Sigmoid colon (tissue), 7 donors: Measurements from ENCODE around the gene ZDHHC5. TPM values are rescaled to one million over a fixed set of nuclear protein-coding genes. Genes with fewer than 3 reads are reported as not detected.
"Not testable (repeated sequence)": the region's sequence is repeated elsewhere in the genome, so short reads cannot be mapped to it uniquely, and the experiment has no call there.

Experiments
- DNase-seq: peaks from one replicate; pipeline ENCODE4 v3.0.0-alpha.2; 2019
- H3K27ac ChIP-seq, 4 donors: fragments of 200-600 bp; sonication (generic); one replicate each; pipeline ENCODE4 v1.5.1; 2016 to 2019; ENCODE audit warnings: mild to moderate bottlenecking in 1 of 4
- H3K27me3 ChIP-seq, 3 donors: fragments of 200-600 bp; sonication (generic); one replicate each; pipeline ENCODE4 v1.5.1; 2019; ENCODE audit warnings: mild to moderate bottlenecking in 1 of 3
- H3K36me3 ChIP-seq, 4 donors: fragments of 200-600 bp; sonication (generic); one replicate each; pipeline ENCODE4 v1.5.1; 2016 to 2019
- H3K4me1 ChIP-seq, 4 donors: fragments of 200-600 bp; sonication (generic); one replicate each; pipeline ENCODE4 v1.5.1; 2017 to 2019
- H3K4me3 ChIP-seq, 4 donors: fragments of 200-600 bp; sonication (generic); one replicate each; pipeline ENCODE4 v1.5.1; 2017 to 2019; ENCODE audit warnings: mild to moderate bottlenecking in 2 of 4, moderate library complexity in 1 of 4
- H3K9me3 ChIP-seq, 4 donors: fragments of 200-600 bp in 3 of 4; sonication (generic) in 3 of 4; one replicate each; pipeline versions ENCODE4 v1.5.1 to v1.6.1; 2013 to 2019
- EP300 ChIP-seq, 4 donors: sonication (generic); formaldehyde crosslinking; IDR thresholded peaks; one replicate each; pipeline ENCODE4 v1.6.1; 2017; ENCODE audit warnings: antibody characterized with exemption in 4 of 4
- POLR2A ChIP-seq, 2 donors: fragments of 450-650 bp; IDR thresholded peaks; one replicate each; pipeline ENCODE4 v1.6.1; 2016; ENCODE audit warnings: antibody characterized with exemption in 2 of 2, mild to moderate bottlenecking in 2 of 2, moderate library complexity in 2 of 2
- POLR2AphosphoS5 ChIP-seq, 4 donors: sonication (generic); formaldehyde crosslinking; IDR thresholded peaks; one replicate each; pipeline ENCODE4 v1.6.1; 2017; ENCODE audit warnings: antibody characterized with exemption in 4 of 4
- WGBS, 2 donors: extraction: QIAGEN DNeasy Blood & Tissue Kit; methylation state at CpG; one replicate each; pipeline ENCODE4 v1.1.7; 2013; 5-methylcytosine and 5-hydroxymethylcytosine counted together
- intact Hi-C: fragments of 100-400 bp; cut with DNase I; formaldehyde crosslinking; loops from one replicate; pipeline ENCODE4 v1.15.1; 2023
- polyA plus RNA-seq, 3 donors: library from polyadenylated mRNA; stranded (reverse); fragments of 200-250 nt; gene quantifications; one replicate each; pipeline ENCODE4 v1.2.3, GENCODE V29; 2013
- total RNA-seq, 4 donors: library from RNA; depleted of rRNA; stranded (reverse); fragments of >200 nt; gene quantifications; one replicate each; pipeline ENCODE4 v1.1.0, GENCODE V29; 2016
- TF ChIP-seq, protein P1 (sequence below), 4 experiments: fragments of 450-650 bp in 3 of 4; fragments of 200-600 bp in 1 of 4; IDR thresholded peaks; one replicate each; pipeline ENCODE4 v1.5.1; 2016 to 2019; ENCODE audit warnings: antibody characterized with exemption in 4 of 4, mild to moderate bottlenecking in 3 of 4, moderate library complexity in 2 of 4
- donor health status: healthy with polysubstance abuse.
- donor health status: Bipolar disorder and iron deficiency.
- donor health status: healthy.

Gene ZDHHC5
- total and polyA plus RNA-seq, 7 donors: 13.6 to 42.5 (median 28.0) TPM

DNA sequence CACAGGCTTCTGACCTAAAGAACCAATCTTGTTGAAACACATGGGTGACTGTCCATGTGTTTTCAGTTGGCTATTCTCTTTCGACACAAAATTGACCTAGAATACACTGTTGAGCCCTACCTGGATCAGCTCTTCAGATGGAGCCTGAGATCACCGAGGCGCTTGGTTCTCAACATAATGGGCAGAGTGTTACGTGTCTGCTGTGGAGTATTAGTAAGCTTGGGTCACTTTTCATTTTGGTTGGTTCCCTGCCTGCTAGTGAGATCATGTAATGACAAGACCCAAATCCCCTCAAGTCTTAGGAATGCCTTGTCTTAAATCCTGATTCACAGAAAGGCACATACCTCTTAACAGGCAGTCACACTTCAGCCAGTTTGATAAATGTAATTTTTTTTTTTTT lies 35.4 kb downstream of the ZDHHC5 start:
- Histone ChIP-seq H3K4me3 (no peak overlapping the region), H3K9me3 (no peaks in the 10 kb centered on the region), H3K4me1 (no peaks in the 10 kb centered on the region), H3K27me3 (no peaks in the 10 kb centered on the region), H3K27ac (no peak overlapping the region), H3K36me3 (peaks cover 9 to 69% (median 37%) of the 10 kb centered on the region in 4 donors)
- WGBS, 2 donors: 95 to 97% methylated on average over 4 of the region's 4 CpGs
- TF ChIP-seq EP300 (IDR thresholded peaks at IDR 0.05): no peak
- TF ChIP-seq, protein P1, sequence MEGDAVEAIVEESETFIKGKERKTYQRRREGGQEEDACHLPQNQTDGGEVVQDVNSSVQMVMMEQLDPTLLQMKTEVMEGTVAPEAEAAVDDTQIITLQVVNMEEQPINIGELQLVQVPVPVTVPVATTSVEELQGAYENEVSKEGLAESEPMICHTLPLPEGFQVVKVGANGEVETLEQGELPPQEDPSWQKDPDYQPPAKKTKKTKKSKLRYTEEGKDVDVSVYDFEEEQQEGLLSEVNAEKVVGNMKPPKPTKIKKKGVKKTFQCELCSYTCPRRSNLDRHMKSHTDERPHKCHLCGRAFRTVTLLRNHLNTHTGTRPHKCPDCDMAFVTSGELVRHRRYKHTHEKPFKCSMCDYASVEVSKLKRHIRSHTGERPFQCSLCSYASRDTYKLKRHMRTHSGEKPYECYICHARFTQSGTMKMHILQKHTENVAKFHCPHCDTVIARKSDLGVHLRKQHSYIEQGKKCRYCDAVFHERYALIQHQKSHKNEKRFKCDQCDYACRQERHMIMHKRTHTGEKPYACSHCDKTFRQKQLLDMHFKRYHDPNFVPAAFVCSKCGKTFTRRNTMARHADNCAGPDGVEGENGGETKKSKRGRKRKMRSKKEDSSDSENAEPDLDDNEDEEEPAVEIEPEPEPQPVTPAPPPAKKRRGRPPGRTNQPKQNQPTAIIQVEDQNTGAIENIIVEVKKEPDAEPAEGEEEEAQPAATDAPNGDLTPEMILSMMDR (IDR thresholded peaks at IDR 0.05): no peak
- no peak for TF ChIP-seq POLR2A (IDR thresholded peaks at IDR 0.05)
- TF ChIP-seq POLR2AphosphoS5 (IDR thresholded peaks at IDR 0.05): no peak
- DNase-seq: no peak
- intact Hi-C loops: no loop called here

DNA sequence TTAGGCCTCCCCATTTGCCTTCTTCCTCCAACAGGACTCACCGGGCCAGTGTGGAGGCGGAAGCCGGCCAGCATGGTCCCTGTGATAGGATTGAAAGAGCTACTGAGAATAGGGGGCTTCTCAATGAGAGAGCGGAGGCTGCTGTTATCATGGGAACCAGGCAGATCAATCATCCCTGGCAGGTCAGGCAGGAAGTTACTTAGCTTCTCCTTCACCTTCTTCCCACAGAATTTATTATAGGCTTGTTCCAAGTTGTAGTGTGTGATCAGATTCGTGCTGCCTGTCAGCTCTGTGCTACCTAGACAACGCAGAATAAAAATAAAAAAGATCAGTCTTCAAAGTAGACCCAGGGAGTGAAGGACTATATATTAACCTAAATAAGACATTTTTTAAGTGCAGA lies 37.0 kb downstream of the ZDHHC5 start:
- Histone ChIP-seq H3K9me3 (no peaks in the 10 kb centered on the region), H3K36me3 (peaks cover 0 to 58% (median 21%) of the 10 kb centered on the region in 4 donors), H3K4me1 (peaks cover 0 to 3% (median 0%) of the 10 kb centered on the region in 4 donors), H3K4me3 (no peak overlapping the region), H3K27ac (no peak overlapping the region), H3K27me3 (no peaks in the 10 kb centered on the region)
- TF ChIP-seq POLR2A (IDR thresholded peaks at IDR 0.05): no peak
- no peak for TF ChIP-seq EP300 (IDR thresholded peaks at IDR 0.05)
- TF ChIP-seq POLR2AphosphoS5 (IDR thresholded peaks at IDR 0.05): no peak
- TF ChIP-seq, protein P1 (IDR thresholded peaks at IDR 0.05): no peak
- intact Hi-C loops: no loop called here
- 93 to 96% methylated on average over 6 of the region's 6 CpGs for WGBS, 2 donors
- no peak for DNase-seq

DNA sequence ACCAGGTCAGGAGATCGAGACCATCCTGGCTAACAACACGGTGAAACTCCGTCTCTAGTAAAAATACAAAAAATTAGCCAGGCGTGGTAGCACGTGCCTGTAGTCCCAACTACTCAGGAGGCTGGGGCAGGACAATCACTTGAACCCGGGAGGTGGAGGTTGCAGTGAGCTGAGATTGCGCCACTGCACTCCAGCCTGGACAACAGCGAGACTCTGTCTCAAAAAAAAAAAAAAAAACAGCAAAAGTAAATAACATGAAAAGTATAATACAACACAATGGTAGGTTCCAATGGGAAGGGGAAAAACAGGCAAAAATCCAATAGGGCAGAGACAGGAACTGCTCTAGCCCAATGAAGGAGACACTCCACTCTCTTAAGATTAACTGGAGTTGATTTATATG lies 37.5 kb downstream of the ZDHHC5 start:
- peaks cover 0 to 53% (median 17%) of the 10 kb centered on the region in 4 donors for H3K36me3 ChIP-seq
- H3K4me1 ChIP-seq, H3K4me3 ChIP-seq, H3K27ac ChIP-seq, DNase-seq, H3K9me3 ChIP-seq, intact Hi-C loops, H3K27me3 ChIP-seq: not testable (repeated sequence)
- WGBS, 2 donors: 93 to 96% methylated on average over 8 of the region's 8 CpGs

DNA sequence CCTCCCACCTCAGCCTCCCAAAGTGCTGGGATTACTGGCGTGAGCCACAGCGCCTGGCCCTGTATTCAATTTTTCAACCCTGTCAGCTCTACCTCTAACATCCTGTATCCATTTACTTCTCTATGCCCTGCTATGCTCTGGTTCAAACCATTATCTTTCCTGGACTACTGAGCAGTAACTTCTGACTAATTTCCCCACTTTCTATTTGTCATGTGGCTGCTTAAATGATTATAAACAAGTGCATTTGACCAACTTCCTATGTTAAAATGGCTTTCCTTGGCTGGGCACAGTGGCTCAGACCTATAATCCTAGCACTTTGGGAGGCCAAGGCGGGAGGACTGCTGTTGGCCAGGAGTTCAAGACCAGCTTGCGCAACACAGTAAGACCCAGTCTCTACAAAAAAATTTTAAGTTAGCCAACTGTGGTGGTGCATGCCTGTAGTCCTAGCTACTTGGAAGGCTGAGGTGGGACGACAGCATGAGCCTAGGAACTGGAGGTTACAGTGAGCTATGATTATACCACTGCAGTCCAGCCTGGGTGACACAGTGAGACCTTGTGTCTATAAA lies 42.0 kb downstream of the ZDHHC5 start:
- H3K27ac ChIP-seq: no peak overlapping the region
- intact Hi-C loops: loop anchor here (5.0 kb wide), 2 partner anchors 43 to 52 kb away; partner anchors contain the start of genes CTNND1 and ZDHHC5
- WGBS, 2 donors: 92% methylated on average over 5 of the region's 5 CpGs

More for the DNA sequence above, 42.0 kb downstream of the ZDHHC5 start:
- Histone ChIP-seq H3K27me3 (no peaks in the 10 kb centered on the region), H3K4me3 (no peak overlapping the region), H3K36me3 (peaks cover 0 to 15% (median 2%) of the 10 kb centered on the region in 4 donors), H3K9me3 (no peaks in the 10 kb centered on the region), H3K4me1 (peaks cover 0 to 39% (median 33%) of the 10 kb centered on the region in 4 donors)
- no peak for TF ChIP-seq EP300 (IDR thresholded peaks at IDR 0.05)
- TF ChIP-seq, protein P1 (IDR thresholded peaks at IDR 0.05): no peak
- no peak for TF ChIP-seq POLR2A (IDR thresholded peaks at IDR 0.05)
- TF ChIP-seq POLR2AphosphoS5 (IDR thresholded peaks at IDR 0.05): no peak
- DNase-seq: no peak
